Measurements from ENCODE around the gene MACROD2. TPM values are rescaled to one million over a fixed set of nuclear protein-coding genes. Genes with fewer than 3 reads are reported as not detected.

Gene MACROD2
- total and polyA plus RNA-seq, 2 experiments from 2014 or later, result 2.8 to 4.3 TPM

- Histone ChIP-seq H3K36me3 (ENCODE audit: insufficient read depth) (no peaks in the 10 kb centered on the region), H3K79me2 (replicated peaks; ENCODE audit: insufficient read depth) (no peaks in the 10 kb centered on the region), H3K9me2 (ENCODE audit: insufficient read depth) (no peaks in the 10 kb centered on the region), H3F3A (replicated peaks; ENCODE audit: low read depth) (no peaks in the 10 kb centered on the region), H3K27me3 (ENCODE audit: insufficient read depth) (no peaks in the 10 kb centered on the region), H3K27ac (ENCODE audit: low read depth) (no peak overlapping the region), H3K4me1 (ENCODE audit: insufficient read depth) (no peaks in the 10 kb centered on the region), H3K4me3 (no peak overlapping the region), H2AFZ (no peak overlapping the region), H3K4me2 (no peak overlapping the region), H4K20me1 (replicated peaks; ENCODE audit: insufficient read depth) (no peaks in the 10 kb centered on the region)
- Mint-ChIP-seq H3K27me3 (ENCODE audit: insufficient read depth, low read depth, poor library complexity) (peaks cover 2% of the 10 kb centered on the region), H3K27ac (no peak overlapping the region), H3K36me3 (ENCODE audit: low read depth) (no peaks in the 10 kb centered on the region), H3K9me3 (no peaks in the 10 kb centered on the region), H3K4me3 (no peak overlapping the region), H3K4me1 (no peaks in the 10 kb centered on the region; the same call in 2 of the 3 replicates)
- no peak for DNase-seq (ENCODE audit: low spot score)
- TF ChIP-seq NANOG (IDR thresholded peaks at IDR 0.05; ENCODE audit: borderline replicate concordance) (no peak), ZNF331 (CRISPR knock-in tag; IDR thresholded peaks at IDR 0.05; ENCODE audit: low read depth) (no peak), JUNB (IDR thresholded peaks at IDR 0.05; ENCODE audit: unreplicated experiment) (no peak), CTCF (conservative IDR thresholded peaks at IDR 0.05; ENCODE audit: low read depth in 2 of 2) (no peak), CREB1 (CRISPR knock-in tag; IDR thresholded peaks at IDR 0.05; ENCODE audit: low read depth) (no peak), STAT1 (IDR thresholded peaks at IDR 0.05; ENCODE audit: unreplicated experiment) (no peak), POLR2AphosphoS5 (IDR thresholded peaks at IDR 0.05; ENCODE audit: low read depth) (no peak), EZH2phosphoT487 (IDR thresholded peaks at IDR 0.05; ENCODE audit: unreplicated experiment) (no peak), EZH2 (IDR thresholded peaks at IDR 0.05; ENCODE audit: low read depth, unreplicated experiment) (no peak)
- TF ChIP-seq, protein P1, sequence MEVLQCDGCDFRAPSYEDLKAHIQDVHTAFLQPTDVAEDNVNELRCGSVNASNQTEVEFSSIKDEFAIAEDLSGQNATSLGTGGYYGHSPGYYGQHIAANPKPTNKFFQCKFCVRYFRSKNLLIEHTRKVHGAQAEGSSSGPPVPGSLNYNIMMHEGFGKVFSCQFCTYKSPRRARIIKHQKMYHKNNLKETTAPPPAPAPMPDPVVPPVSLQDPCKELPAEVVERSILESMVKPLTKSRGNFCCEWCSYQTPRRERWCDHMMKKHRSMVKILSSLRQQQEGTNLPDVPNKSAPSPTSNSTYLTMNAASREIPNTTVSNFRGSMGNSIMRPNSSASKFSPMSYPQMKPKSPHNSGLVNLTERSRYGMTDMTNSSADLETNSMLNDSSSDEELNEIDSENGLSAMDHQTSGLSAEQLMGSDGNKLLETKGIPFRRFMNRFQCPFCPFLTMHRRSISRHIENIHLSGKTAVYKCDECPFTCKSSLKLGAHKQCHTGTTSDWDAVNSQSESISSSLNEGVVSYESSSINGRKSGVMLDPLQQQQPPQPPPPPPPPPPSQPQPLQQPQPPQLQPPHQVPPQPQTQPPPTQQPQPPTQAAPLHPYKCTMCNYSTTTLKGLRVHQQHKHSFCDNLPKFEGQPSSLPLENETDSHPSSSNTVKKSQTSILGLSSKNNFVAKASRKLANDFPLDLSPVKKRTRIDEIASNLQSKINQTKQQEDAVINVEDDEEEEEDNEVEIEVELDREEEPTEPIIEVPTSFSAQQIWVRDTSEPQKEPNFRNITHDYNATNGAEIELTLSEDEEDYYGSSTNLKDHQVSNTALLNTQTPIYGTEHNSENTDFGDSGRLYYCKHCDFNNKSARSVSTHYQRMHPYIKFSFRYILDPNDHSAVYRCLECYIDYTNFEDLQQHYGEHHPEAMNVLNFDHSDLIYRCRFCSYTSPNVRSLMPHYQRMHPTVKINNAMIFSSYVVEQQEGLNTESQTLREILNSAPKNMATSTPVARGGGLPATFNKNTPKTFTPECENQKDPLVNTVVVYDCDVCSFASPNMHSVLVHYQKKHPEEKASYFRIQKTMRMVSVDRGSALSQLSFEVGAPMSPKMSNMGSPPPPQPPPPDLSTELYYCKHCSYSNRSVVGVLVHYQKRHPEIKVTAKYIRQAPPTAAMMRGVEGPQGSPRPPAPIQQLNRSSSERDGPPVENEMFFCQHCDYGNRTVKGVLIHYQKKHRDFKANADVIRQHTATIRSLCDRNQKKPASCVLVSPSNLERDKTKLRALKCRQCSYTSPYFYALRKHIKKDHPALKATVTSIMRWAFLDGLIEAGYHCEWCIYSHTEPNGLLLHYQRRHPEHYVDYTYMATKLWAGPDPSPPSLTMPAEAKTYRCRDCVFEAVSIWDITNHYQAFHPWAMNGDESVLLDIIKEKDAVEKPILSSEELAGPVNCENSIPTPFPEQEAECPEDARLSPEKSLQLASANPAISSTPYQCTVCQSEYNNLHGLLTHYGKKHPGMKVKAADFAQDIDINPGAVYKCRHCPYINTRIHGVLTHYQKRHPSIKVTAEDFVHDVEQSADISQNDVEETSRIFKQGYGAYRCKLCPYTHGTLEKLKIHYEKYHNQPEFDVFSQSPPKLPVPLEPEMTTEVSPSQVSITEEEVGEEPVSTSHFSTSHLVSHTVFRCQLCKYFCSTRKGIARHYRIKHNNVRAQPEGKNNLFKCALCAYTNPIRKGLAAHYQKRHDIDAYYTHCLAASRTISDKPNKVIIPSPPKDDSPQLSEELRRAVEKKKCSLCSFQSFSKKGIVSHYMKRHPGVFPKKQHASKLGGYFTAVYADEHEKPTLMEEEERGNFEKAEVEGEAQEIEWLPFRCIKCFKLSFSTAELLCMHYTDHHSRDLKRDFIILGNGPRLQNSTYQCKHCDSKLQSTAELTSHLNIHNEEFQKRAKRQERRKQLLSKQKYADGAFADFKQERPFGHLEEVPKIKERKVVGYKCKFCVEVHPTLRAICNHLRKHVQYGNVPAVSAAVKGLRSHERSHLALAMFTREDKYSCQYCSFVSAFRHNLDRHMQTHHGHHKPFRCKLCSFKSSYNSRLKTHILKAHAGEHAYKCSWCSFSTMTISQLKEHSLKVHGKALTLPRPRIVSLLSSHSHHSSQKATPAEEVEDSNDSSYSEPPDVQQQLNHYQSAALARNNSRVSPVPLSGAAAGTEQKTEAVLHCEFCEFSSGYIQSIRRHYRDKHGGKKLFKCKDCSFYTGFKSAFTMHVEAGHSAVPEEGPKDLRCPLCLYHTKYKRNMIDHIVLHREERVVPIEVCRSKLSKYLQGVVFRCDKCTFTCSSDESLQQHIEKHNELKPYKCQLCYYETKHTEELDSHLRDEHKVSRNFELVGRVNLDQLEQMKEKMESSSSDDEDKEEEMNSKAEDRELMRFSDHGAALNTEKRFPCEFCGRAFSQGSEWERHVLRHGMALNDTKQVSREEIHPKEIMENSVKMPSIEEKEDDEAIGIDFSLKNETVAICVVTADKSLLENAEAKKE (CRISPR knock-in tag; IDR thresholded peaks at IDR 0.05), result no peak
- ATAC-seq, result no peak
These were observed 705.3 kb downstream of the MACROD2 start for GRCh38 chr20:14700639-14700960.

Measured in GM23338 (cell line).